Cardiac fibroblast (primary cell): ENCODE measurements around the gene PCDHGB3.
A peak's percentile ranks its signal among the peaks of the same experiment; 100 is the strongest.

ENCODE experiments used
- DNase-seq, 2 donors: peaks; one replicate each; pipeline versions ENCODE4 v3.0.0 to v3.0.0-alpha.2; 2010; ENCODE audit warnings: low read depth in 2 of 2
- H3K4me3 ChIP-seq, 2 donors: replicated peaks in 1 of 2; 1 replicate in 1 of 2; 2 replicates in 1 of 2; pipeline ENCODE4 v1.5.1; 2011; ENCODE audit warnings: low read depth in 2 of 2, low read length in 2 of 2, mild to moderate bottlenecking in 2 of 2, moderate library complexity in 1 of 2
- TF ChIP-seq, protein P1 (sequence below): IDR thresholded peaks from one replicate; pipeline ENCODE4 v1.5.1; 2011; ENCODE audit warnings: low read depth, mild to moderate bottlenecking, low read length, inconsistent platforms

The PCDHGB3 gene

DNA sequence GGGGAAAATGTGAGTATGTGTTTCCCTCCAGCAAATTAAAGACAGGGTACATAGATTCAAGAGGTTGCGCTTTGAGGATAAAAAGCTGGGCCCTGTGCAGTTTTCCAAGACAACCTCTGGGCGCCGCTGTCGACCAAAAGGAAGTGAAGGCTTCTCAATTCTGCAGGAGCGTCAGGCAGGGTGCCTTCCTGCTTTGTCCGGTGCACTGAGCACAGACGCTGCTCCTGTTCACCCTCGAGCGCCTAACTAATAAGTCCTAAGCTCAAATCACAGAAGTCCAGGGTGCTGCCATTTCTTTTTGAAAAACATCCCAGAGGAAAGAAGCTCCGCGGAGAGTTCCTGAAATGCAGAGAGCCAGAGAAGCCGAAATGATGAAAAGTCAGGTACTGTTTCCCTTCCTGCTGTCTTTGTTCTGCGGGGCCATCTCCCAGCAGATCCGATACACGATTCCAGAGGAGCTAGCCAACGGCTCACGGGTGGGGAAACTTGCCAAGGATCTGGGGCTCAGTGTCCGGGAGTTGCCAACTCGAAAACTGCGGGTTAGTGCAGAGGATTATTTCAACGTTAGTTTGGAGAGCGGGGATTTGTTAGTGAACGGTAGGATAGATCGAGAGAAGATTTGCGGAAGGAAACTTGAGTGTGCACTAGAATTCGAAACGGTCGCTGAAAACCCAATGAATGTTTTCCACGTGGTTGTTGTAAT, 20.0 kb upstream of the PCDHGB3 start, which contains the start of gene PCDHGB1:
Gene PCDHGB1, plus strand, starts transcription at position 183 of the 703 bp plus-strand sequence. Its CDS starts 162 bp downstream, at position 345.
- DNase-seq: peak; percentile 49 to 69
- H3K4me3 ChIP-seq: peak within 1 kb of the TSS in 1 of 2 donors; percentile 42
- TF ChIP-seq, protein P1, sequence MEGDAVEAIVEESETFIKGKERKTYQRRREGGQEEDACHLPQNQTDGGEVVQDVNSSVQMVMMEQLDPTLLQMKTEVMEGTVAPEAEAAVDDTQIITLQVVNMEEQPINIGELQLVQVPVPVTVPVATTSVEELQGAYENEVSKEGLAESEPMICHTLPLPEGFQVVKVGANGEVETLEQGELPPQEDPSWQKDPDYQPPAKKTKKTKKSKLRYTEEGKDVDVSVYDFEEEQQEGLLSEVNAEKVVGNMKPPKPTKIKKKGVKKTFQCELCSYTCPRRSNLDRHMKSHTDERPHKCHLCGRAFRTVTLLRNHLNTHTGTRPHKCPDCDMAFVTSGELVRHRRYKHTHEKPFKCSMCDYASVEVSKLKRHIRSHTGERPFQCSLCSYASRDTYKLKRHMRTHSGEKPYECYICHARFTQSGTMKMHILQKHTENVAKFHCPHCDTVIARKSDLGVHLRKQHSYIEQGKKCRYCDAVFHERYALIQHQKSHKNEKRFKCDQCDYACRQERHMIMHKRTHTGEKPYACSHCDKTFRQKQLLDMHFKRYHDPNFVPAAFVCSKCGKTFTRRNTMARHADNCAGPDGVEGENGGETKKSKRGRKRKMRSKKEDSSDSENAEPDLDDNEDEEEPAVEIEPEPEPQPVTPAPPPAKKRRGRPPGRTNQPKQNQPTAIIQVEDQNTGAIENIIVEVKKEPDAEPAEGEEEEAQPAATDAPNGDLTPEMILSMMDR: peak; percentile 57

DNA sequence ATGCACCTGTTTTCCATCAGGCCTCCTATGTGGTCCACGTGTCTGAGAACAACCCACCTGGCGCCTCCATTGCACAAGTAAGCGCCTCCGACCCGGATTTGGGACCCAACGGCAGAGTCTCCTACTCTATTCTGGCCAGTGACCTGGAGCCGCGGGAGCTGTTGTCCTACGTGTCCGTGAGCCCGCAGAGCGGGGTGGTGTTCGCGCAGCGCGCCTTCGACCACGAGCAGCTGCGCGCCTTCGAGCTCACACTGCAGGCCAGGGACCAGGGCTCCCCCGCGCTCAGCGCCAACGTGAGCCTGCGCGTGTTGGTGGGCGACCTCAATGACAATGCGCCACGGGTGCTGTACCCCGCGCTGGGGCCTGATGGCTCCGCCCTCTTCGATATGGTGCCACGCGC, 18.5 kb upstream of the PCDHGB3 start:
- TF ChIP-seq, protein P1: no peak
- no peak for DNase-seq
- no peak overlapping the region for H3K4me3 ChIP-seq

DNA sequence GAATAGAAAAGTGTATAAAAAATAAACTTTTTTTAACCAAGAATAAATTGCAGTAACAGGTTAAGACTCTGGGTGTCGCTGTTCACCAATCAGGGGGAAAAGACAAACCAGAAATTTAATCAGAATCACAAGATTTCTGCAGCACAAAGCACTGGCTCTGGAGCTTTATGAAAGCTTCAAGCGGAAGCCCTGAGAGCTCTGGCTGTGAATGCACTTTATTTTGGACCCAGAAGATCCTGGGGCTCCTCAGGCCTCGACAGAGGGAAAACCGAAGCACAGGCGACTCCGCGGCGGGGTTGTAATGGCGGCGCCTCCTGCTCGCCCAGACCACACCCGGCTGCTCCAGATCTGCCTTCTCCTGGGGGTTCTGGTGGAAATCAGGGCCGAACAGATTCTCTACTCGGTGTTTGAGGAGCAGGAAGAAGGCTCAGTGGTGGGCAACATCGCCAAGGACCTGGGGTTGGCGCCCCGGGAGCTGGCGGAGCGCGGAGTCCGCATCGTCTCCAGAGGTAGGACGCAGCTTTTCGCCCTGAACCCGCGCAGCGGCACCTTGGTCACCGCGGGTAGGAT, 15.1 kb upstream of the PCDHGB3 start, which contains the start of gene PCDHGA4:
Gene PCDHGA4, plus strand, starts transcription at position 122 of the 570 bp plus-strand sequence. Its CDS starts 87 bp downstream, at position 209.
- TF ChIP-seq, protein P1: peak; percentile 56
- peak; percentile 31 to 50 for DNase-seq
- H3K4me3 ChIP-seq: peak within 1 kb of the TSS; percentile 33 to 52

DNA sequence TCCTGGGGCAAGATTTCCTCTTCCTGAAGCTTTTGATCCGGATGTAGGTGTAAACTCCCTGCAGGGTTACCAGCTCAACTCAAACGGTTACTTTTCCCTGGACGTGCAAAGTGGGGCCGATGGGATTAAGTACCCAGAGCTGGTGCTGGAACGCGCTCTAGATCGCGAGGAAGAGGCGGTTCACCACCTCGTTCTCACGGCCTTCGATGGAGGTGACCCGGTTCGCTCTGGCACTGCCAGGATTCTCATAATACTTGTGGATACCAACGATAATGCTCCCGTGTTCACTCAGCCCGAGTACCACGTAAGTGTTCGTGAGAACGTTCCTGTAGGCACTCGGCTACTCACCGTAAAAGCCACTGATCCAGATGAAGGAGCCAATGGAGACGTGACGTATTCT, 14.4 kb upstream of the PCDHGB3 start:
- TF ChIP-seq, protein P1: no peak

DNA sequence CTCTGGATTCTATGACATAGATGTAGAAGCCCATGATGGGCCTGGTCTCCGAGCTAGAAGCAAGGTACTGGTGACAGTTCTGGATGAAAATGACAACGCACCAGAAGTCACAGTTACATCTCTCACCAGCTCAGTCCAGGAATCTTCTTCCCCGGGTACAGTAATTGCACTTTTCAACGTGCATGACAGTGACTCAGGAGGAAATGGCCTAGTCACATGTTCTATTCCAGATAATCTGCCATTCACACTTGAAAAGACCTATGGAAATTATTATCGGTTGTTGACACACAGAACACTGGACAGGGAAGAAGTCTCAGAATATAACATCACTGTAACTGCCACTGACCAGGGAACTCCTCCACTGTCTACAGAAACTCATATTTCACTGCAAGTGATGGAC, 13.9 kb upstream of the PCDHGB3 start:
- no peak for DNase-seq
- H3K4me3 ChIP-seq: no peak overlapping the region
- TF ChIP-seq, protein P1: no peak

More for the DNA sequence above, 14.4 kb upstream of the PCDHGB3 start:
- no peak for DNase-seq
- peak overlapping the region in 1 of 2 donors; percentile 52 for H3K4me3 ChIP-seq

DNA sequence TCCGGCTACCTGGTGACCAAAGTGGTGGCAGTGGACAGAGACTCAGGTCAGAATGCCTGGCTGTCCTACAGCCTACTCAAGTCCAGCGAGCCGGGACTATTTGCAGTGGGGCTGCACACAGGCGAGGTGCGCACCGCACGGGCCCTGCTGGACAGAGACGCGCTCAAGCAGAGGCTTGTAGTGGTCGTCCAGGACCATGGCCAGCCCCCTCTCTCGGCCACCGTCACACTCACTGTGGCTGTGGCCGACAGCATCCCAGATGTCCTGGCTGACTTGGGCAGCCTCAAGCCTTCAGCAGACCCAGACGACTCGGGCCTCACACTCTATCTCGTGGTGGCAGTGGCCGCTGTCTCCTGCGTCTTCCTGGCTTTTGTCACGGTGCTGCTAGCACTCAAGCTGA, 13.1 kb upstream of the PCDHGB3 start:
- DNase-seq: no peak
- TF ChIP-seq, protein P1: no peak
- no peak overlapping the region for H3K4me3 ChIP-seq
